Measurements from ENCODE around the gene CAPN15. TPM values are rescaled to one million over a fixed set of nuclear protein-coding genes. Genes with fewer than 3 reads are reported as not detected.

The CAPN15 gene
- total RNA-seq, 1 donor from 2014 or later: 9.9 TPM

DNA sequence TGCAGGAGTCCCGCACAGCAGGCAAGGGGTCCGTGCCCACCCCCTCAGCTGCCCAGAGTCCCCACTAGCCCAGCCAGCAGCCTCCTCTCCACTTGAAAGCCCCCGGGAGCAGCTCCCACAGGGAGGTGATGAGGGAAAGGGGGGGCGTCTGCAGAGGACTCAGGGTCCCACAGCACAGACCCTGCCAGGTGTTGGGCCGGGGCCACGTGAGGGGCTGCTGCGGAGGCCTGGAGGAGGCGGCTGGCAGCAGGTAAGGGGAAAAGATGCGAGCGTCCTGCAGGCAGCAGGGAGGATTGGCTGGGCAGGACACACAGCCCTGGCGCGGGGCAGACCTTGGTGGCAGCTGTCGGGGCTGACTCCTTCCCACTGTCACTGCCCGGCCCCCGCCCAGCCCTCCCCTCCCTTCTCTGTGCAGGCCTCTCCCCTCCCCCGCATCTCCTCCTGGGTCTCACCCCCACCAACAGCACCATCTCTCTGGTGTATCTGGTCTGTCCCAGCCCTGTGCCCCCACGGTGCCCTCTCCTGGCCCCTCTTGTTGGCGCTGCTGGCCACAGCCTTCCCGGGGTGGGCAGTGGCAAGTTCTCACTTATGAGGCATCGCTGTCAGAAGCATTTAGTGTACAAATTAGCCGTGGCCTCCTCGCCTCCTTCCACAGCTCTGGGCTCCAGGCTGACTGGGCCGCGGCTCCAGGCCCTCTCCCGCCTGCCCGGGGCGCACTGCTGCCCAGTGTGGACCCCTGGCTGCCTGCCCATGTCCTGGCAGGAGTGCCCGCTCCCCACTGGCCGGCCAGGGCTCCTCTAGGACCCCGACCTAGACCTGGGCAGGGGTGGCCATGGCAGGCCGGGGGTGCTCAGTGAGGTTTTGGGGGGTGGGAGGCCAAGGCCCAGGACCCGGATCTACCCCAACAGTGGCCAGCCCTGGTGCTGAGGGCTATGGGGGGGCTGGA lies 28.3 kb downstream of the CAPN15 start:
- Histone ChIP-seq H3K9ac (ENCODE audit: low read depth in 1 of 3, low read length in 3 of 3) (no peak overlapping the region), H3K9me3 (ENCODE audit: control insufficient read depth in 3 of 3, low read length in 3 of 3) (no peaks in the 10 kb centered on the region)

DNA sequence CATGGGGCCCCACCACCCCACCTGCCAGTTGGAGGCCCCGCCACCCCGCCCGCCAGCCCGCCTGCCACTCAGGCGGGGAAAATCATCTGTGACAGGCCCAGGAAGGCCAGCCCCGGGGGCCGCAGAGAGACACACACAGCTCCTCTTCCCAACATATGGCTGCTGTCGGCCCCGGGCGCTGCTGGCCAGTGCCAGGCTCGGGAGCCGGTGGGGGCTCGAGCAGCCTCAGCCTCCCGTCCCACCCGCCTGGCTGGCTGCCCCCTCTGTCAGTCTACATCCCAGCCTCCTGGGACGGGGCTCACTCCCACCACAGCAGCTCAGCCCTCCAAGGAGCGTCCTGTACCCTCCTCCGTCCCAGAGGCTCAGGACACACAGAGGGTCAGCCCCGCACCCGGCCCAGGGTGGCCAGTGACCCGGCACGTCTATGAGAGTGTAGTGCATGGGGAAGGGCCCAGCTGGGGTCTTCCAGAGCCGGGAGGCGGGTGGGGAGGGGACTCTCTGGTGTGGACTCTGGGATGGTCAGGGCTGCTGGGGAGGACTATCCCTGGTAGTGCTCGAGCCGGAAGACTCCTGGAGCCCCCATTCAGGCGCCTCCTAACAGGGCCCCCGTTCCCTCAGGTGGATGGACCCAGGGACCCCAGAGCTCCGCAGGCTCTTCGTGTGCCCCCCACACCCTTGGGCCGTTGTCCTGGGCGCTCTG lies 29.1 kb downstream of the CAPN15 start:
- peaks cover 0 to 6% (median 0%) of the 10 kb centered on the region in 3 donors for H3K4me1 ChIP-seq (ENCODE audit: control insufficient read depth in 3 of 3, insufficient read depth in 3 of 3, low read length in 3 of 3)
- peaks cover 0 to 7% (median under 1%) of the 10 kb centered on the region in 3 donors for H3K36me3 ChIP-seq (ENCODE audit: control insufficient read depth in 3 of 3, insufficient read depth in 3 of 3, low read length in 3 of 3)
- H3K4me3 ChIP-seq (ENCODE audit: low read length in 3 of 3): no peak overlapping the region
- H3K9ac ChIP-seq (ENCODE audit: low read depth in 1 of 3, low read length in 3 of 3): no peak overlapping the region
- no peak overlapping the region for H3K27ac ChIP-seq (ENCODE audit: low read depth, low read length)
- H3K9me3 ChIP-seq (ENCODE audit: control insufficient read depth in 3 of 3, low read length in 3 of 3): no peaks in the 10 kb centered on the region
- peaks cover 27 to 38% (median 31%) of the 10 kb centered on the region in 3 donors for H3K27me3 ChIP-seq (ENCODE audit: control insufficient read depth in 3 of 3, insufficient read depth in 3 of 3, low read length in 3 of 3)

More for the DNA sequence above, 28.3 kb downstream of the CAPN15 start:
- Histone ChIP-seq H3K36me3 (ENCODE audit: control insufficient read depth in 3 of 3, insufficient read depth in 3 of 3, low read length in 3 of 3) (peaks cover 0 to 7% (median 5%) of the 10 kb centered on the region in 3 donors), H3K27ac (ENCODE audit: low read depth, low read length) (no peak overlapping the region), H3K4me3 (ENCODE audit: low read length in 3 of 3) (no peak overlapping the region), H3K4me1 (ENCODE audit: control insufficient read depth in 3 of 3, insufficient read depth in 3 of 3, low read length in 3 of 3) (peaks cover 0 to 6% (median 0%) of the 10 kb centered on the region in 3 donors), H3K27me3 (ENCODE audit: control insufficient read depth in 3 of 3, insufficient read depth in 3 of 3, low read length in 3 of 3) (peaks cover 20 to 30% (median 23%) of the 10 kb centered on the region in 3 donors)

DNA sequence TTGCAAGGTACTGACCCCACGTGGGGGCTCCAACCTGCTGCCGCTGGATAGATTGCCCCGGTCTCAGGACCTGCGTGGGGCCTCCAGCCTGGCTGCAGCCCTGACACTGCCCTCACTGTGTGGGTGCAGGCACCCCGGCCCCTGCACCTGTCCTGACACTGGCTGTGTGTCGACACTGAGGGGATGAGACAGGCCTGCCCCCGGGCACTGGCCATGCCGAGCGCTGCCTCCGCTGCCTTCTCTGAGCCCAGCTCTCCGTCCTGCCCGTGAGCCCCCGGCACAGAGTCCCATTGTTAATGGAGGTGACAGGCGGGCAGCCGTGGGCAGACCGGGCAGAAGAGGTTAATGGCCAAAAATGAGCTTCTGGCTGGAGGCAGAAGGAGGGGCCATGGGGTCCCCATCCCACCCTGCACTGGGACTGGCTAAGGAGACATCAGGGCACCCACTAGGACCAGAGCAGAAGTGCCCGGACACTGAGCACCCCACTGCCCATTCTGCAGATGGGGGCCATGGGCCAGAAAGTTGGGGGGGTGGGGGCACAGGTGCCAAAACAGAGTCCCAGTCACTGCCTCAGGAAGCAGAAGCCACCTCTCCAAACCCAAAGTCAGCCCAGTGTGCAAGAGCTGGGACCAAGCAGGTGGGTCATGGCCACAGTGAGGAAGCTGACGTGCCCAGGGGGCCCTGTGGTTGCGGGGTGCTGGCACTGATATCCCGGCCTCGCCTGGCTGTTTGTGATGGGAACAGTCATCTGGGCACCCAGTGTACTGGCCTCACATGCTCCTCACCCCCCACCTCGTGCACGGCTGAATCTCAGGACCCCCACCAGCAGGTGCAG lies 30.2 kb downstream of the CAPN15 start:
- no peaks in the 10 kb centered on the region for H3K9me3 ChIP-seq (ENCODE audit: control insufficient read depth in 3 of 3, low read length in 3 of 3)
- no peak overlapping the region for H3K27ac ChIP-seq (ENCODE audit: low read depth, low read length)
- H3K36me3 ChIP-seq (ENCODE audit: control insufficient read depth in 3 of 3, insufficient read depth in 3 of 3, low read length in 3 of 3): no peaks in the 10 kb centered on the region
- H3K4me3 ChIP-seq (ENCODE audit: low read length in 3 of 3): no peak overlapping the region
- H3K27me3 ChIP-seq (ENCODE audit: control insufficient read depth in 3 of 3, insufficient read depth in 3 of 3, low read length in 3 of 3): peaks cover 38 to 49% (median 41%) of the 10 kb centered on the region in 3 donors
- H3K4me1 ChIP-seq (ENCODE audit: control insufficient read depth in 3 of 3, insufficient read depth in 3 of 3, low read length in 3 of 3): peaks cover 0 to 6% (median 0%) of the 10 kb centered on the region in 3 donors
- H3K9ac ChIP-seq (ENCODE audit: low read depth in 1 of 3, low read length in 3 of 3): no peak overlapping the region

DNA sequence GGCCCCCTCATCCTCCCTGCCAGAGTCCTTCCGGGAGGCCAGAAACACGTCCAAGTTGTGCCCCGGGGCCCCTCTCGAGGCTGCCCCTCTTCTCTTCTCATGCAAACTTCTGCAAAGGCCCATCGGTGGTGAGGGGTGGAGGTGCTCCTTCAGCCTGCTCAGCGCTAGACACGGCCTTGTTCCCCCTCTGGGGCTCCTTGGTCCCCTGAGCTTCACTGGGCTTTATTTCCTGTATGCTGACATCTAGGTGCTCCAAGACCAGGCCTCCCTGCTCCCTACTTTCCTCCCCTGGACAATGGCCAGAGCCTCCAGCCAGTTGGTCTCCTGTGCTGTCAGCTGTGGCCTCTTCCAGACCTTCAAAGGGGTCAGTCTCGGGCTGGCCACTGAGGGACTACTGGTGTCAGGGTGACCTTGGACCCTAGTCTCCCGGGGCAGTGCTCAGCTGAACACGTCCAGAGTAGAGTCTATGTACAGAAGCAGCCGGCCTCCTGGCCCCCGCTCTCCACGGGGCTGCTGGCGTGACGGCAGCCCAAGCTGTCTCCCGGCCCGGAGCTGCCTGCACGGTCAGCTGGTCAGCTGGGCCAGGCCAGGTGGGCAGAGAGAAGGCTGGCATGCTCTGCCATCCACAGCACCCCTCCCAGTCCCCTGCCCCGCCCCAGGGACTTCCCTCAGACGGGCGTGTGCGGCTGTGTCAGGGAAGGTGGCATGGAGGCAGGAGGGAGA lies 30.9 kb downstream of the CAPN15 start:
- no peak overlapping the region for H3K4me3 ChIP-seq (ENCODE audit: low read length in 3 of 3)
- H3K27me3 ChIP-seq (ENCODE audit: control insufficient read depth in 3 of 3, insufficient read depth in 3 of 3, low read length in 3 of 3): peaks cover 39 to 50% (median 43%) of the 10 kb centered on the region in 3 donors
- peaks cover 0 to 6% (median 0%) of the 10 kb centered on the region in 3 donors for H3K4me1 ChIP-seq (ENCODE audit: control insufficient read depth in 3 of 3, insufficient read depth in 3 of 3, low read length in 3 of 3)
- H3K36me3 ChIP-seq (ENCODE audit: control insufficient read depth in 3 of 3, insufficient read depth in 3 of 3, low read length in 3 of 3): no peaks in the 10 kb centered on the region
- H3K9ac ChIP-seq (ENCODE audit: low read depth in 1 of 3, low read length in 3 of 3): no peak overlapping the region
- no peak overlapping the region for H3K27ac ChIP-seq (ENCODE audit: low read depth, low read length)
- no peaks in the 10 kb centered on the region for H3K9me3 ChIP-seq (ENCODE audit: control insufficient read depth in 3 of 3, low read length in 3 of 3)

DNA sequence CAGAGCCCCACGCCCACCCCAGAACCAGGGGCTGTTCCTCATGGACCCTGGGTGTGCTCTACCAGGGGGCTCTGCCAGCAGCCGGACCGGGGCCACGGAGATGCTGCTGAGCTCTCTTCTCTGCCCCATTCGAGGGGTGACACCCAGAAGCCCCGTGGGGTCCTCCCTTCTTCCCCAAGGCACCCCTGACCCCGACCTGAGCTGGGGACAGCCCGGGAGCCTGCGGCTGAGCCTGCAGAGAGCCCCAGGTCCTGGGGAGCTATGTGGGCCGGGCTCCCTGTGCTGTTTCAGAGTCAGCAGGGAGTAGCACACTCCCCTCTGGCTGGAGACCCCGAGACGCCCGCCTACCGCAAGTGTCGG lies 31.5 kb downstream of the CAPN15 start:
- Histone ChIP-seq H3K36me3 (ENCODE audit: control insufficient read depth in 3 of 3, insufficient read depth in 3 of 3, low read length in 3 of 3) (no peaks in the 10 kb centered on the region), H3K4me1 (ENCODE audit: control insufficient read depth in 3 of 3, insufficient read depth in 3 of 3, low read length in 3 of 3) (peaks cover 0 to 6% (median 0%) of the 10 kb centered on the region in 3 donors), H3K9me3 (ENCODE audit: control insufficient read depth in 3 of 3, low read length in 3 of 3) (no peaks in the 10 kb centered on the region), H3K9ac (ENCODE audit: low read depth in 1 of 3, low read length in 3 of 3) (no peak overlapping the region), H3K4me3 (ENCODE audit: low read length in 3 of 3) (no peak overlapping the region), H3K27me3 (ENCODE audit: control insufficient read depth in 3 of 3, insufficient read depth in 3 of 3, low read length in 3 of 3) (peaks cover 39 to 50% (median 43%) of the 10 kb centered on the region in 3 donors), H3K27ac (ENCODE audit: low read depth, low read length) (no peak overlapping the region)

DNA sequence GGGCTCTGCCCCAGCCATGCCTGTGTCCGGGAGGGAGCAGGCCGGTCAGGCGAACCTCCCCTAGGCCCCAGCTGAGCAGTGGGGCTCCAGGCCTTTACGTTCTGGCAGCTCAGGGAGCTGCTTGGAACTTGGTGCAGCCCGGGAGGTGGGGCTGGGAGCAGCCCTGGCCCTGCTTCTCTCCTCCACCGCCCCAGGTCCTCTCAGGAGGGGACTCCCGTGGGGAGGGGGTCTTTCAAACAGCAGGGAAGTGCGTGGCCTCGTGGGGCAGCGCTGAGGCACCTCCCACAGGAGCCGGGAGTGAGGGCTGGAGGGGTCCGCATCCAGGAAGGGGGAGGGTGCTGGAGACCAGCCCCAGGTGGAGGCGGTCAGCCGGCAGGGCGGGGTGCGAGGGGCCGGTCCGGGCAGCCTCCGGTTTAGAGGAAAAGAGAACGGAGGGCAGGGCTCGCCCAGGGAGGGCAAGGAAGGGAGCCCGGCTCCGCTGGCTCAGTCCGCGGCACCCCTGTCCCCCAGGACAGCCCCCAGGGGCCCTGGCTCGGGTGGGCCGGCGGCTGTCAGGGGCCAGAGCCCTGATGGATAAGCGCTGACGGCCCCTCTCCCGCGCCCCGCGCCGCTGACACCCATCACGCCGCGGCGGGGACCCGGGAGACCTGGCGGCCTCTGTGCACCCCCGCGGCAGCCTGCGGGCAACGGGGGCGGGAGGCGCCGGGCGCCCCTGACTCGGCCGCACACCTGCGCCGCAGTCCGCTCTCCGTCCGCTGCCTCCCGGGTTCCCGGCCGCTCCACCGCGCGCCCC lies 32.1 kb downstream of the CAPN15 start:
- H3K27me3 ChIP-seq (ENCODE audit: control insufficient read depth in 3 of 3, insufficient read depth in 3 of 3, low read length in 3 of 3): peaks cover 39 to 50% (median 43%) of the 10 kb centered on the region in 3 donors

DNA sequence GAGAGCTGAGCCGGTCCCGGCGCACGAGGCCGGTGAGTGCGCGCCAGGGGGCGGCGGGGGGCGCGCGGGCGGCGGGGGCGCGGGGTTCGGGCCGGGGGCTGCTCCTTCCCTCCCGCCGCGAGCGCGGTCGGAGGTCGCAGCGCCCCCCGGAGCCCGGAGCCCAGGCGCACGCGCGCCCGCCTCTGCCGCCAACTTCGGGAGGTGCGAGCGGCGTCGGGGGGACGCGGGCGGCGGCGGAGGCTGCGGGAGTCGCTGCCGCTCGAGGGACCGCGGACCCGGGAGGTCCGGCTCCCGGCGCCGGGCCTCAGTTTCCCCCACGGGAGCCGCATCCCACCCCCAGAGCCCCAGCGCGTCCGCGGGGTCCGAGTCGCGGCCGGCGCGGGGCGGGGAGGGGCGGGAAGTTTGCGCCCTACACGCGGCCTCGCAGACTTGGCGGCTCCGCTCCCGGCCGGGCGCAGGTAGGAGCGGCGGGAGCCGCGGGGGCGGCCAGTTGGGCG lies 32.7 kb downstream of the CAPN15 start, which contains the start of gene PRR35:
Gene PRR35 (plus strand): TSS at position 191 of the 497 bp plus-strand sequence. CDS start 2,901 bp downstream, outside the sequence.
- H3K4me1 ChIP-seq (ENCODE audit: control insufficient read depth in 3 of 3, insufficient read depth in 3 of 3, low read length in 3 of 3): peaks cover 0 to 2% (median 0%) of the 10 kb centered on the region in 3 donors
- H3K27me3 ChIP-seq (ENCODE audit: control insufficient read depth in 3 of 3, insufficient read depth in 3 of 3, low read length in 3 of 3): peaks cover 39 to 46% (median 43%) of the 10 kb centered on the region in 3 donors
- no peak within 1 kb of the TSS for H3K4me3 ChIP-seq (ENCODE audit: low read length in 3 of 3)
- H3K36me3 ChIP-seq (ENCODE audit: control insufficient read depth in 3 of 3, insufficient read depth in 3 of 3, low read length in 3 of 3): no peaks in the 10 kb centered on the region
- no peak within 1 kb of the TSS for H3K9ac ChIP-seq (ENCODE audit: low read depth in 1 of 3, low read length in 3 of 3)
- no peaks in the 10 kb centered on the region for H3K9me3 ChIP-seq (ENCODE audit: control insufficient read depth in 3 of 3, low read length in 3 of 3)
- no peak within 1 kb of the TSS for H3K27ac ChIP-seq (ENCODE audit: low read depth, low read length)

More for the DNA sequence above, 32.1 kb downstream of the CAPN15 start:
- Histone ChIP-seq H3K27ac (ENCODE audit: low read depth, low read length) (no peak overlapping the region), H3K4me1 (ENCODE audit: control insufficient read depth in 3 of 3, insufficient read depth in 3 of 3, low read length in 3 of 3) (peaks cover 0 to 6% (median 0%) of the 10 kb centered on the region in 3 donors), H3K36me3 (ENCODE audit: control insufficient read depth in 3 of 3, insufficient read depth in 3 of 3, low read length in 3 of 3) (no peaks in the 10 kb centered on the region), H3K4me3 (ENCODE audit: low read length in 3 of 3) (no peak overlapping the region), H3K9ac (ENCODE audit: low read depth in 1 of 3, low read length in 3 of 3) (no peak overlapping the region), H3K9me3 (ENCODE audit: control insufficient read depth in 3 of 3, low read length in 3 of 3) (no peaks in the 10 kb centered on the region)

DNA sequence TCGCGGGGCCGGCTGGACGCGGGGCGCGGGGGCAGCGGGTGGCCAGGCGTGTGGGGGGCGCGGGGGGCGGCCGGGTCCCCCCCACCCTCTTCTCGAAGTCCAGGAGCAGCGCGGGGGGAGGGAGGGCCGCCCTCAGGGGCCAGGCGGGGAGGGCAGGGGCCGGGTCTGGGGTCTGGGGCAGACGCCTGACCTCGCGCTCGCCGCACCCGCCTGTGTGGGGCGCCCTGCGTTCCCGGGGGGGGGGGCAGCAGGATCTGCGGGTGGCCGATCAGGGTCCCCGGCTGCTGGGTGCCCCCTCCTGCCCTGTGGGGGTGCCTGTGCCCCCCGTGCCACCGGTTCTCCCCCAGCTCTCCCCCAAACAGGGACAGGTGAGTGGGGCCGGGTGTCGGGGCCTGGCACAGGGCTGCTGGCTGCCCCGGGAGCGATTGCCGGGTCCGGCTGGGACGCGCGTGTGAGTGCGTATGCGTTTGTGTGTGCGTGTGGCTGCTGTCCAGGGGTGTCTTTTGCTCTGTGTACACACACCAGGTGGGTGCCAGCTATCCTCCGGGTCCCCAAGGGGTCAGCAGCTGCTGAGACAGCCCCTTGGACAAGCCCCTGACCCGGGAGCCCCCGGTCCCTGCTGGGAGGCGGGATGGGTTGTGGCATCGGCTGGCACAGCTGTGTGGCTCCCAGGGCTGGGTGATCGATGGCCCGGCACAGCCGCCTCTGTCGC lies 33.3 kb downstream of the CAPN15 start:
- Histone ChIP-seq H3K4me3 (ENCODE audit: low read length in 3 of 3) (no peak overlapping the region), H3K9me3 (ENCODE audit: control insufficient read depth in 3 of 3, low read length in 3 of 3) (no peaks in the 10 kb centered on the region), H3K36me3 (ENCODE audit: control insufficient read depth in 3 of 3, insufficient read depth in 3 of 3, low read length in 3 of 3) (no peaks in the 10 kb centered on the region), H3K27ac (ENCODE audit: low read depth, low read length) (no peak overlapping the region), H3K4me1 (ENCODE audit: control insufficient read depth in 3 of 3, insufficient read depth in 3 of 3, low read length in 3 of 3) (peaks cover 0 to 3% (median 2%) of the 10 kb centered on the region in 3 donors), H3K9ac (ENCODE audit: low read depth in 1 of 3, low read length in 3 of 3) (no peak overlapping the region), H3K27me3 (ENCODE audit: control insufficient read depth in 3 of 3, insufficient read depth in 3 of 3, low read length in 3 of 3) (peaks cover 39 to 44% (median 43%) of the 10 kb centered on the region in 3 donors)

Data from skeletal muscle tissue (tissue), 4 donors.